T-helper 1 cell treated with Interleukin-12 subunit alpha and Interleukin-12 subunit beta and Interleukin-4 antibody, amounts not matched to agents 30 μg/mL and 1 μg/mL, for 36 hours (primary cell): ENCODE measurements around the gene ZBTB46.

Source experiments
- H3K27ac Mint-ChIP-seq: one replicate; pipeline ENCODE4 v1.8.0; 2021; ENCODE audit warnings: mild to moderate bottlenecking, mixed read lengths
- H3K27me3 Mint-ChIP-seq: one replicate; pipeline ENCODE4 v1.8.0; 2021; ENCODE audit warnings: low read depth, mixed read lengths
- H3K36me3 Mint-ChIP-seq: one replicate; pipeline ENCODE4 v1.8.0; 2021; ENCODE audit warnings: low read depth, mixed read lengths
- H3K4me1 Mint-ChIP-seq: one replicate; pipeline ENCODE4 v1.8.0; 2021; ENCODE audit warnings: low read depth, mixed read lengths
- H3K4me3 Mint-ChIP-seq: one replicate; pipeline ENCODE4 v1.8.0; 2021; ENCODE audit warnings: mild to moderate bottlenecking, moderate library complexity, mixed read lengths
- H3K9me3 Mint-ChIP-seq: one replicate; pipeline ENCODE4 v1.8.0; 2021; ENCODE audit warnings: mixed read lengths

ZBTB46 gene

GRCh38 chr20:63707558-63708300 is 123.3 kb downstream of the ZBTB46 start, which contains the start of the genes ARFRP1 and ZGPAT:
Gene ARFRP1 (minus strand): TSS chr20:63707976. CDS start chr20:63707091, 885 bp downstream.
Gene ZGPAT (plus strand): TSS chr20:63708039. CDS start chr20:63708581, 542 bp downstream.
- Mint-ChIP-seq H3K36me3 (peaks cover 46% of the 10 kb centered on the region), H3K27ac (peak within 1 kb of the TSS; percentile 81), H3K9me3 (peaks cover 3% of the 10 kb centered on the region), H3K4me3 (peak within 1 kb of the TSS; percentile 87), H3K27me3 (no peaks in the 10 kb centered on the region), H3K4me1 (peaks cover 37% of the 10 kb centered on the region)

DNA sequence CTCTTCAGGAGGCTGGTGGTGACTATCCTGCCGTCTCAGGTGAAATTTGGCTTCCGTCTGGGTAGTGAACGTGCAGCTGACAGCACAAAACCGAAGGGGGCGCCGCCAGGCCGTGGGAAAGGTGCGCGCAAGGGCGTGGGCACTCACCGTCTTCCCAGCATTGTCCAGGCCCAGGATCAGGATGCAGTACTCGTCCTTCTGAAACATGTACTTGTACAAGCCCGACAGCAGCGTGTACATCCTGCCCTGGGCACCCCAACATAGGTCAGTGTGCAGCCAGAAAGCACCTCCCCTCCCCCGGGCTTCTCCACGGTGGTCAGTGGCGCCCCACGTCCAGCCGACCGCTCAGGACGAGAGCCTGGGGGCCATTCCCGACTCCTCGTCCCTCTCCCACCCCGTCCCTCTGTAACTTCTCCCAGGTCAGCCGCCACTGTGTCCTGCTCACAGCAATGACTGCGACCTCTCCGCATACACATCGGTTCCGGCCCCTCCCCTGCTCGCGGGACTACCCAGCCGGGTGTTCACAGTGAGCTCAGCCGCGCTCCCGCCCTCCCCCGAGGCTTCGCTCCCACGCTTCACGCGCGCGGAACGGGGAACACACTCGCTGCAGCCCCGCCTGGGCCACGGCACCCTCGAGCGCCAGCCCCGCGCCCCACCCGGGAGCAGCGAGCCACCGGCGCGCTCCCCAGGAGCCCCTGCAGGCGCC is 124.1 kb downstream of the ZBTB46 start:
- peaks cover 32% of the 10 kb centered on the region for H3K4me1 Mint-ChIP-seq
- H3K27ac Mint-ChIP-seq: peak overlapping the region; percentile 81
- peak overlapping the region; percentile 87 for H3K4me3 Mint-ChIP-seq
- no peaks in the 10 kb centered on the region for H3K27me3 Mint-ChIP-seq
- H3K36me3 Mint-ChIP-seq: peaks cover 39% of the 10 kb centered on the region
- no peaks in the 10 kb centered on the region for H3K9me3 Mint-ChIP-seq

- Mint-ChIP-seq H3K27ac (peak overlapping the region; percentile 81), H3K36me3 (peaks cover 33% of the 10 kb centered on the region), H3K4me3 (peak overlapping the region; percentile 87), H3K9me3 (no peaks in the 10 kb centered on the region), H3K27me3 (no peaks in the 10 kb centered on the region), H3K4me1 (peaks cover 29% of the 10 kb centered on the region)
These were observed 124.9 kb downstream of the ZBTB46 start for GRCh38 chr20:63706027-63706695.

GRCh38 chr20:63705232-63706026 is 125.6 kb downstream of the ZBTB46 start:
- H3K4me3 Mint-ChIP-seq: no peak overlapping the region
- no peaks in the 10 kb centered on the region for H3K9me3 Mint-ChIP-seq
- H3K4me1 Mint-ChIP-seq: peaks cover 22% of the 10 kb centered on the region
- H3K36me3 Mint-ChIP-seq: peaks cover 26% of the 10 kb centered on the region
- no peak overlapping the region for H3K27ac Mint-ChIP-seq
- no peaks in the 10 kb centered on the region for H3K27me3 Mint-ChIP-seq

- H3K4me1 Mint-ChIP-seq: peaks cover 18% of the 10 kb centered on the region
- H3K27ac Mint-ChIP-seq: peak overlapping the region; percentile 26
- H3K9me3 Mint-ChIP-seq: no peaks in the 10 kb centered on the region
- no peak overlapping the region for H3K4me3 Mint-ChIP-seq
- H3K36me3 Mint-ChIP-seq: peaks cover 24% of the 10 kb centered on the region
- H3K27me3 Mint-ChIP-seq: no peaks in the 10 kb centered on the region
These were observed 126.3 kb downstream of the ZBTB46 start for GRCh38 chr20:63704749-63705117.

DNA sequence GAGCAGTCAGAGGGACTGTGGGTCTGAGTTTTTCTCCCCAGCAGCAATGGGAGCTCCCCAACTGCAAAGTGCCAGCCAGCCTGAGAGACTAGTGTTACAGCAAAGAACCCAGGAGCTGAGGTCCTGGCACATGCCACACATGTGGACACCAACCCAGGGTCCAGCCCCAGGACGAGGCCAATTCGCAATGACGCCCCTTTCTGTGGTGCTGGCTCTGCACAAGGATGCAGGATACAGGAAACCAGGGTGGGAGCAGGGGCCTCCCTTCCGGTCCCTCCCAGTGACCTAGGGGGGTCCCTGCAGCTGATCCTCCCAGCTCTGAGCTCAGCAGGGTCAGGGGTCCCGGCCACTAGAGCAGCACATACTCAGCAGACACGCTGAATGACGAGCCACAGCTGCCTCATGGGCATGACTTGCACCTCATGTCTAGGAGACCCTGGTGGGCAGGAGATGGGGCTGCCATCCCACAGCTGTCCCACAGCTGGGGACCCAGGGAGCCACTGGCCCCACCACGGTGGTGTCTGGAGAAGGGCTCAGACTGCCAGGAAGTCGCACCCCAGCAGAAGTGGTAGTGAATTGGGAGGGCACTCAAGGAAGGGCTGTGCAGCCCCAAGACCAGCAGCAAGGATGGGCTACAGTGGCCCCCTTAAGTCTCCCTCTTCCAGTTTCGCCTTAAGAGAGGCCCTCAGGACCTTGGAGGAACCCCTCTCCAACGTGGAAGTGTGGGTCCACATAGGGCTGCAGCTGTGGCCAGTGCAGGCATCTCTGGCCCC is 126.9 kb downstream of the ZBTB46 start:
- H3K36me3 Mint-ChIP-seq: peaks cover 24% of the 10 kb centered on the region
- H3K4me1 Mint-ChIP-seq: peaks cover 14% of the 10 kb centered on the region
- H3K27ac Mint-ChIP-seq: no peak overlapping the region
- no peaks in the 10 kb centered on the region for H3K9me3 Mint-ChIP-seq
- no peak overlapping the region for H3K4me3 Mint-ChIP-seq
- H3K27me3 Mint-ChIP-seq: no peaks in the 10 kb centered on the region

GRCh38 chr20:63703471-63703975 is 127.5 kb downstream of the ZBTB46 start:
- Mint-ChIP-seq H3K4me3 (no peak overlapping the region), H3K4me1 (peaks cover 10% of the 10 kb centered on the region), H3K36me3 (peaks cover 21% of the 10 kb centered on the region), H3K27ac (no peak overlapping the region), H3K27me3 (no peaks in the 10 kb centered on the region), H3K9me3 (no peaks in the 10 kb centered on the region)

- H3K27ac Mint-ChIP-seq: no peak overlapping the region
- H3K4me1 Mint-ChIP-seq: peaks cover 10% of the 10 kb centered on the region
- no peak overlapping the region for H3K4me3 Mint-ChIP-seq
- no peaks in the 10 kb centered on the region for H3K9me3 Mint-ChIP-seq
- peaks cover 20% of the 10 kb centered on the region for H3K36me3 Mint-ChIP-seq
- H3K27me3 Mint-ChIP-seq: no peaks in the 10 kb centered on the region
These were observed 128.2 kb downstream of the ZBTB46 start for GRCh38 chr20:63702751-63703470.

DNA sequence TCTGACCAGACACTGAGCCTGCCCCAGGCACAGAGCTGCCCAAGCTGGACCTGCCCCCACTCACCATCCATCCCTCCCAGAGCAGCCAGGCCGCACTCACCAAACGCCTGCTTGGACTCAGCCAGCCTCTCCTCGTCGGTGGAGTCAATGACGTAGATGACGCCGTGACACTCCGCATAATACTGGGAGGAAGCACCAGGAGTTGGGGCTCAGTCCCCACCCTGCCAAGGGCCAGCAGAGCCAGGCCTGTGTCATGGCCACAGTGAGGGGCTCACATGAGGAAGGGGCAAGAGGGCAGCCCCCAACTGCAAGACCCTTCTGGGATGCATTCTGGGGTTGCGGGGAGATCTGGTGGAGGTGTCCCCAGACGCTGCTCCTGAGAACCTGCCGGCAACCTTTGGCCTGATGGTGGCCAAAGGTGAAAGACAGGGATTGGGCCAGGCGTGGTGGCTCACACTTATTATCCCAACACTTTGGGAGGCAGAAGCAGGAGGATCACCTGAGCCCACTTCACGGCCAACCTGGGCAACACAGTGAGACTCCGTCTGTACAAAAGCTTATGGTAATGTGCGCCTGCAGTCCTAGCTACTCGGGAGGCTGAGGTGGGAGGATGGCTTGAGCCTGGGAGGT is 128.9 kb downstream of the ZBTB46 start:
- H3K27ac Mint-ChIP-seq: no peak overlapping the region
- peaks cover 10% of the 10 kb centered on the region for H3K4me1 Mint-ChIP-seq
- H3K36me3 Mint-ChIP-seq: peaks cover 20% of the 10 kb centered on the region
- no peak overlapping the region for H3K4me3 Mint-ChIP-seq
- no peaks in the 10 kb centered on the region for H3K27me3 Mint-ChIP-seq
- no peaks in the 10 kb centered on the region for H3K9me3 Mint-ChIP-seq

DNA sequence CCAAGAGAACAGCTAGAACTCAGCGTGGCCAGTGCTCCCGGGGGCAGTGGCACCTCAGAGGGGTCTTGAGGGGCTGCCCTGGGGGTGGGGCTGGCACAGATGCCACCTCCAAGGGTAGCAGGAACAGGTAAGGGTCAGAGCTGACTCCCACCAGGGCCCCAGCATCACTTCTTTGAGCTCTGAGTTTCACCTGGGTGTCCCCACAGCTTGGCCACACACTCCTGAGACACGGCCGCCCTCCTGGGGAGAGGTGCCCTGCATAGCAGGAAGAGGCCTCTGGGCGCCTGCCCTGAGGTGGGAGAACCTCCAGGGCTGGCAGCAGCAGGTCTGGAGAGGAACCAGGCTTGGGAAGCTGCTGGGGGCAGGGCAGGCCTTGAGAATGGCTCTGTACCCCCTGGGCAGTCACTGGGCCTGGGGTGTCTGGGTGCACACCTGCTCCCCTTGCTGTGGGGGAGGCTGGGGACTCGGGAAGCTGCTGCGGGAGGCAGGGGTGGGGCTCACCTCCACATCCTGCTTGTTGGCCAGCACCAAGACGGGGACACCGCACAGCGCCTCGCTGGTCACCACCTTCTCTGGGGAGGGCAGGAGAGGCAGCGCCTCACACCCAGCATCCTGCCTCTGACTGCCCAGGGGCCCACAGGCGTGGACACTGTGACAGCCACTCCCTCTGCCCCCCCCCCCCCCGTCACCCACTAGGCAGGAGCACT is 129.6 kb downstream of the ZBTB46 start:
- Mint-ChIP-seq H3K27me3 (no peaks in the 10 kb centered on the region), H3K4me1 (peaks cover 6% of the 10 kb centered on the region), H3K9me3 (no peaks in the 10 kb centered on the region), H3K27ac (no peak overlapping the region), H3K36me3 (peaks cover 15% of the 10 kb centered on the region), H3K4me3 (no peak overlapping the region)

GRCh38 chr20:63701051-63701328 is 130.1 kb downstream of the ZBTB46 start:
- H3K9me3 Mint-ChIP-seq: no peaks in the 10 kb centered on the region
- H3K27ac Mint-ChIP-seq: no peak overlapping the region
- no peak overlapping the region for H3K4me3 Mint-ChIP-seq
- no peaks in the 10 kb centered on the region for H3K27me3 Mint-ChIP-seq
- peaks cover 3% of the 10 kb centered on the region for H3K4me1 Mint-ChIP-seq
- peaks cover 12% of the 10 kb centered on the region for H3K36me3 Mint-ChIP-seq

DNA sequence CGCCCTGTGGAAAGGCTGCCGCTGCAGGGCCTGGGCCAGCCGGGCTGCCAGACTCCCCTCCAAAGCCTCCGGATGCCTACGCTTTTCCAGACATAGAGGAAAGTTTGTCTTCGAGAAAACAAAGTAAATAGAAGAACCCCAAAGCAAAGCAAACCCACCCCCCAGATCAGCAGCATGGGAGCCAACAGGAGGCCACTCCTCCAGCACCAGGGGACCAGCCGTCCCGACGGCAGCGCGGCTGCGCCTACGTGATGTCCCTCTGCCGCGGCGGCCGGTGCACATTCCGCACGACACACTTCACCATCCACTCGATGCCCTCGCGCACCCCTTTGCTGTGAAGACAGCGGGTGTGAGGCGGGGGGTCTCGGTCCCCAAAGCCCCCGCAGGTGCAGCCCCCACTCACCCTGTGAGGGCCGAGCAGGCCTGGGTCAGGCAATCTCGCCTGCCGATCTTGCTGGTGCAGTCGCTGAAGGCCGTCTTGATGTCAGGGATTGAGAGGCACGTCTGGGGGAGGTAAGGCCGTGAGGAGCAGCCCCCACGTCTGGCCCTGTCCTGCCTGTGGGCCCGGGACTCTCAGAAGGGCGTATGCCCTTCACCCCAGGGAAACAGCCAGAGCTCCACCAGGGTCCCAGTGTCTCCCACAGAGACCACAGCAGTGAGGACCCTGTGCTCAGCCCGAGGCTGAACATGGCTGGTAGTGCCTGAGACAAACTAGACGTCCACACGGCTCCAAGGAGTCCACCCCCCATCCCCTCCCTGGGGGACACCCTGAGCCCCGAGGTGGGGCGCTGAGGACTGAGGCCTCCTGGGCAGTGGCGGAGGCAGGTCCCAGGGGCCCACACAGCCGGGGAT is 130.6 kb downstream of the ZBTB46 start:
- Mint-ChIP-seq H3K9me3 (no peaks in the 10 kb centered on the region), H3K4me1 (peaks cover 3% of the 10 kb centered on the region), H3K27me3 (no peaks in the 10 kb centered on the region), H3K4me3 (no peak overlapping the region), H3K27ac (no peak overlapping the region), H3K36me3 (peaks cover 10% of the 10 kb centered on the region)
